GM12873 (cell line): Measurements from ENCODE around the gene NOL9.

Source experiments
- CTCF ChIP-seq: IDR thresholded peaks from 2 replicates; pipeline ENCODE4 v1.5.1; 2012; ENCODE audit warnings: low read depth, mild to moderate bottlenecking, moderate library complexity, low read length, control low read depth; ENCODE audit not compliant: insufficient read depth; ENCODE audit errors: missing control alignments

The NOL9 gene

GRCh38 chr1:6503884-6504602 lies 50.3 kb downstream of the NOL9 start:
- TF ChIP-seq CTCF, result no peak

GRCh38 chr1:6502000-6502891 lies 52.1 kb downstream of the NOL9 start:
- TF ChIP-seq CTCF, result no peak

- TF ChIP-seq CTCF, result no peak
Observed at GRCh38 chr1:6501279-6501813, 53.0 kb downstream of the NOL9 start.

GRCh38 chr1:6500544-6501278 lies 53.6 kb downstream of the NOL9 start:
- TF ChIP-seq CTCF, result no peak

- no peak for TF ChIP-seq CTCF
Observed at GRCh38 chr1:6499296-6499695, 55.0 kb downstream of the NOL9 start.

- no peak for TF ChIP-seq CTCF
Observed at GRCh38 chr1:6498576-6499111, 55.7 kb downstream of the NOL9 start.
